Left ventricle myocardium superior (tissue), 1 donor: ENCODE data around the gene CACNA2D4. TPM values are rescaled to one million over a fixed set of nuclear protein-coding genes. Genes with fewer than 3 reads are reported as not detected.

ENCODE experiments used
- ATAC-seq: fragments of 200-7000 bp; cut with Tn5 transposase; one replicate; pipeline ENCODE4 v1.9.1; 2020; ENCODE audit warnings: mild to moderate bottlenecking, moderate library complexity
- DNase-seq: peaks from one replicate; pipeline ENCODE4 v3.0.0-alpha.2; 2020
- intact Hi-C: fragments of 100-400 bp; cut with micrococcal nuclease; formaldehyde crosslinking; loops from one replicate; pipeline ENCODE4 v1.11.0; 2022
- total RNA-seq: library from RNA; stranded (reverse); fragmentation: NEBNext Ultra II Directional; extraction: Animal tissue kit (Norgen Biotek cat#: 25700); gene quantifications from one replicate; pipeline ENCODE4 v1.2.1, GENCODE V29; 2021
- donor health status: DM: no; HTN: yes; CAD: no; lungs with severe emphysema.

The CACNA2D4 gene
- total RNA-seq, 1 donor from 2014 or later, result 1.0 TPM

DNA sequence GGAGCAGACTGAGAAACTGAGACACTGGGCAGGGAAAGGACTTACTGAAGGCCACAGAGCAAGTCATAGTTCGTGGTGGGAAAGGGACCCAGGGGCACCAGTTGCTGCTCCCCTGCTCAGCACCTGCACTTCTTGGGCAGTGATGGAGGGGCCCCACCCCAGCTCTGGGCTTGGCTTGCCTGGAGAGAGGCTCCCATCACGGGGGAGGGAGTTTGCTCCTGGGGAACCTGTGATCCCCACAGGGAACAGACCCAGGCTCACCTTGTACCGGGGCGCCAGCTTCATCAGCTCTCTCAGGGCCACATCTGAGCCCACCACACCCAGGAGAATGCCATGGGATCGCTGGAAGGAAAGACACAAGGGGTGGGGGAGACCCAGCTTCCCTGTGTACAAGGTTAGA, 39.8 kb downstream of the CACNA2D4 start:
- no peak for DNase-seq
- intact Hi-C loops, result no loop called here
- ATAC-seq, result no peak

DNA sequence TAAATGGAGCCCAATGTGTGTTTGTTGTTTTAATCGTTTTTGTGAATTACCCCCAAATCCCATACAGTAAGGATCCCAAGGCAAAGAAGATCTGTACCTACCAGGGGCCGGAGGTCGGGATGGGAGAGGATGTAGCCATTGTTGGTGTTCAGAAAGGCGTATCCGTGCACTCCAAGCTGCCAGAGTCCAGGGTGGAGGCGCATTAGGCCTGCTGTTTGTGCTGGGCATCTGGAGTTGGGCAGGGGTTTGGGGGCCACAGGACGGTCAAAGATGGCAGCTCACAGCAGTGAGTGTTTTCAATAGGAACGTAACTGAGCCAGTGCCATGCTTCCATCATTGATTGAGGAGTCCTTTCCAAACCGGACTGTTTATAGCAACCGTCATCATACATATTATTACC, 40.2 kb downstream of the CACNA2D4 start:
- intact Hi-C loops, result no loop called here
- ATAC-seq (no peak), DNase-seq (no peak)

DNA sequence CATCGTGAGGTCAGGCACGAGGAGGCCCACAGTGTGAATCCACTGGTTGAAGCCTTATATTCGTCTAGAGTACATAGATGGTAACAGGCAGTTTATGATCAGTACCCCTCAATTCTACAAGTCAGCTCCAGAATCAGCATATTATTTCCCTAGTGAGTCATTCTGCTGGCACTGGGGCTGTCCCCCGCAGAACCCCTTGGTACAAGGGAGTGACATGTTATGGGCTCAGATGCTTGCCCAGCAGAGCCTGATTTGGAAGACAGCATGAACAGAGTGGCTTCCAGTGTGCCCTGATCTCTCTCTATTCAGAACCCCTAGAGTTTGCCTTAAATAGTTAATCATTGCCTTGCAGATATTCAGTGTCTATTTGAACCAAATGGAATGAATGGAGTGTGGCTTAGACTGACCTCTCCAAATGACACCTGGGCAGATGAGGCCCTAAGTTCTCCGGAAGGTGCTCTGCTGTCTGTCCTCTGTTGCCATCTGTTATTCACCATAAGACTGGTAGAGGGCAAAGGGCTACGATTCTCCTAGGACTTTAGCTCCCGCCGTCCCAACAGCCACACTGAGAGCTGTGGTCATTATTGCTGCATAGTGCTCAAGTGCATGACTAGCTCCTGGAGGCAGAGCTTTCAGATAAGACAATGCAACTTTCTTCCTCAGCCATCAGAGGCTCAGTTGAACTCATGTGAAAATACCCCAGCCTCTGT, 41.1 kb downstream of the CACNA2D4 start:
- ATAC-seq, result no peak
- intact Hi-C loops, result no loop called here
- DNase-seq, result no peak

DNA sequence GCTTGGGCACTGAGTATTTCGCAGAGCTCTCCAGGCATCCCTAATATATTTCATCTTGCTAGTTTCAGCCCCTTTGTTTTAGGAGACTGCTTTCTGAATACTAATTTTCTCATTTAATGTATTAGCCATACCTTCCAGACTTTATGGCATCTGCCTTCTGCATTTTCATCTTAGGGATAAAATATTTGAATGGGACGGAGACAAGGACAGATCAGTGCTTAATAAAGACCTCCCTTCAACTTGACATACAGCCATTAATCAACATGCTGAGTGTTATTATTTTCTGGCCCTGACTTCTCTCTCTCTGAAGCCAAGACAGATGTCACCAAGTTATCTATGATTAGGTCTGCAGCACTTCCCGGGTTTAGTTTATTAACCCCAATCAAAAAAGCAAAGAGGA, 42.4 kb downstream of the CACNA2D4 start:
- ATAC-seq (no peak), DNase-seq (no peak)
- intact Hi-C loops, result no loop called here

DNA sequence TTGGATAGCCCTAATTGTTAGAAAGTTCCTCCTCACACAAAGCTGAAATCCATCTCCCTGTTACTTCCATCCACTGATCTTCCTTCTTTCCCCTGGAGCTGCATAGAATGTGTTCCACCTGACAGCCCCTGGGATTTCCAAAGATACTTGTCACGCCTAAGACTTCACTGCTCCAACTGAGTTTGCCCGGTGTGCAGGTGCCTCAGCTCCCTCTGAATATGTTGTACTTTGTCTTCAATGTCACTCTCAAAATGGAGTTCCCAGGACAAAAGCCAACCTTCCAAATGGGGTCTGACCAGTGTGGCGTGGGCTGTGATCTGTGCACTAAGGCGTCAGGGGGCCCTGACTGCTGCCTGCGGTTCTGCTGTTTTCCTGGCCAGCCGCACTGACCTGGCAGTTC, 42.8 kb downstream of the CACNA2D4 start:
- intact Hi-C loops, result no loop called here
- DNase-seq (no peak), ATAC-seq (no peak)

DNA sequence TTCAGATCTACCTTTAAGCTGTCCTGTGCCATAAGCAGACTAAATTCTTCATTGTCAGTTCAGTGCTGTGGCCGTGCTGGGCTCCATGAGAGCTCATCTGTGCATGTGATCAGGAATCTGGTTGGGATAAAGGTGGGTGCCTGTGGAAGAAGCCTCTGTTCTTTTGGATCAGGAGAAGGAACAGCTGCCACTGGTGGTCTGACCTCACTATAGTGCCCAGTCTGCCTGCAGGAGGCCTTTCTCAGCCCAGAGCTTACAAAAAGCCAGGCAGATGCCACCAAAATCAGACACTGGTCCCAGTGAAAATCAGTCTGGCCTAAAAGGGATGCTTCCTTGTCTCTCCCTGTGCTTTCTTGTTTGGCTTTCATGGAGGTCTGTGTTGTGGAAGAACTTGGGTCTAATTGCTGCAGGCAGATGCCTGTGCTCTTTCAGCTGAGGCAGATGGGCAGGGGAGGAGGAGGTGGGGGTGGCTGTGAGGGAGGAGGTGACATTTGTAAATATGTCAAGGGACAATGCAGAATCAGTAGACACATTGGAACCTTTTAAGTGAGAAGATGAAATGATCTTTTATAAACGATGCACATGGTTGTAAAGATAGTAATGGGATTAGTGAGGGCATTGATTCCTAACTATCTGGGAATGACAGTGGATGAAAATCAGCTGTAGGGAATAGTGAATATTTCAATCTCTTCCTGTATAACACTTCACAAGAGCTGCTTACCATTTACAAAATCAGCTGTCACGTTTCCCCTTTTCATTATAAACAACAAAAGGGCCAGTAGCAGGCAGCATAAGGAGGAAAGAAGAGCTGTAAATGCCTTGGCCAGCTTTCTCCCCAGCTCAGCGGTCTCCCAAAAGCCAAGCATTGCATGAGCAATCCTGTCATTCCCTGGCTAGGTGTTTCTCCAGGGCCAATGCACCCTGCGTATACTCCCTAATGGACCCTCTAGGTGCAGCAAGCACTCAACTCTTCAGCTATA, 44.6 kb downstream of the CACNA2D4 start:
- intact Hi-C loops, result no loop called here
- DNase-seq (no peak), ATAC-seq (no peak)

DNA sequence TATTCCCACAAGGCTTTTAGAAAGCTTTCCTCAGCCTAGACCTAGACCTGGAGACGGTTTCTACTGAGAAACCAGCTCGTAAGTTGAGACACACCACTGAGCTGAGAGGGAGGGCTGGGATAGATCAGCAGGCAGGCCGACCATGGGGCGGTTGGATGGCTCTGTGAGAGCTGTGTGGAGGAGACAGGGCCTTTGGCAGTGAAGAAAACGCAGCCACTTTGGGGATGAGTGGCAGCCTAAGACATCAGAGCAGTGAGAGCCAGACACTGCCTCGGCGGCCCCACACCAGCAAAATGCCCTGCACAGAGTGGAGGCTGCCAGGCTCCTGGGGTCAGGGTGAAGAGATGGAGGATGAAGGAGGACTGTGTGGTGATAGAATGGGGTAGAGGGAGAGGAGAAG, 46.0 kb downstream of the CACNA2D4 start:
- ATAC-seq, result no peak
- intact Hi-C loops, result no loop called here
- DNase-seq, result no peak

DNA sequence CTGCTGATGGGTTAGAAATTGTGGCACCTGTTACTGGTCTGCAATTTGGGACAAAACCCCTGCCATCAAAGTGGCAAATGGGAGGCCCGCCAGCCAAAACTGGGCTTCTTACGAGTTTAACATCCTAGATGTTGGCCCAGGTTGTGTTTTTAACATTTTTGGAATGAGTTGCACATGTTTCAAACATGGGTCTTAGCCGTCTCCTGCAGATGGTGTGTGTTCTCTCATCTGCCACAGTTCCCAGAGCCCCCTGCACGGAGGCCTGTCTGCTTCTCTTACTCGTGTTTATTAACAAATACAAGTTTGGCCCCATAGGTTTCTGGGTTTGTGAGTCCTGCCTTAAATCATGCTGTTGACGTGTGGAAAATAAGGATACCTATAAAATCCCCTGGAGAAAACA, 46.5 kb downstream of the CACNA2D4 start:
- intact Hi-C loops, result no loop called here
- DNase-seq (no peak), ATAC-seq (no peak)

DNA sequence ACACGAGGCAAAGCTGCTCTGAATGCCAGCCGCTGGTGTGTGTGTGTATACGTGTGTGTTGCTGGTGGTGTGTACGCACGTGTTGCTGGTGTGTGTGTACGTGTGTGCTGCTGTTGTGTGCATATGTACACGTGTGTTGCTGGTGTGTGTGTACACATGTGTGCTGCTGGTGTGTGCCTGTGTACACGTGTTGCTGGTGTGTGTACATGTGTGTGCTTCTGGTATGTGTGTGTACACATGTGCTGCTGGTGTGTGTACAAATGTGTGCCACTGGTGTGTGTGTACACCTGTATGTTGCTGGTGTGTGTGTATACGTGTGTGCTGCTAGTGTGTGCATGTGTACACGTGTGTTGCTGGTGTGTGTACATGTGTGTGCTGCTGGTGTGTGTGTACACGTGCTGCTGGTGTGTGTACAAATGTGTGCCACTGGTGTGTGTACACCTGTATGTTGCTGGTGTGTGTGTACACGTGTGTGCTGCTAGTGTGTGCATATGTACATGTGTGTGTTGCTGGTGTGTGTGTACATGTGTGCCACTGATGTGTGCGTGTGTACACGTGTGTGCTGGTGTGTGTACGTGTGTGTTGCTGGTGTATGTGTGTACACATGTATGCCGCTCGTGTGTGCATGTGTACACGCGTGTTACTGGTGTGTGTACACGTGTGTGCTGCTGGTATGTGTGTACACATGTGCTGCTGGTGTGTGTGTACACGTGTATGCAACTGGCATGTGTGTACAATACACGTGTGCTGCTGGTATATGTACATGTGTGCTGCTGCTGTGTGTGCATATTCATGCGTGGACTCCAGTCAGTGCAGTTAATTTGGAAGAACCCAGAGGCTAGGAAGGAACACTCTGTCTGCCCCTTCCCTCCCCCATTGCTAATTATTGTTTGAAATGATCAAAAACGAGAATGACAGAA, 47.2 kb downstream of the CACNA2D4 start:
- intact Hi-C loops, result no loop called here
- DNase-seq (no peak), ATAC-seq (no peak)

DNA sequence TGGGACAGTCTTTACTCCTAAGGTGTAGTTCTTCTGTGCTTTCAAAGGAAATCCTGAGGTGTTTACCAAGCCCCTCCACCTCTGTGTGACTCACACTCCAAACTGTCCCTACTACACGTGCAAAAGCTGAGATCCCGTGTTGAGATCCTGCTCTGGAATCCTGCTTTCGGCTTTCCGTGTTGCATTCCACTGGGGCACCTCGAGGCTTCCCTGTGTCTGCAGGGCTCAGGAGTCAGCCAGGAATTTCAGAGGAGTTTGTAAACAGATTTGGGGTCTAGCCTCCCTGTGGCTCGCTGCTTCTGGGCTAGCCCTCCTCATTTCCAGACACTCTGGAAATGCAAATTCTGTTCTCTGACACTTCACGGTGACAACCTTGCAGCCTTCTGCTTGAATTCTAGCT, 48.4 kb downstream of the CACNA2D4 start:
- intact Hi-C loops, result no loop called here
- no peak for DNase-seq
- ATAC-seq, result no peak

DNA sequence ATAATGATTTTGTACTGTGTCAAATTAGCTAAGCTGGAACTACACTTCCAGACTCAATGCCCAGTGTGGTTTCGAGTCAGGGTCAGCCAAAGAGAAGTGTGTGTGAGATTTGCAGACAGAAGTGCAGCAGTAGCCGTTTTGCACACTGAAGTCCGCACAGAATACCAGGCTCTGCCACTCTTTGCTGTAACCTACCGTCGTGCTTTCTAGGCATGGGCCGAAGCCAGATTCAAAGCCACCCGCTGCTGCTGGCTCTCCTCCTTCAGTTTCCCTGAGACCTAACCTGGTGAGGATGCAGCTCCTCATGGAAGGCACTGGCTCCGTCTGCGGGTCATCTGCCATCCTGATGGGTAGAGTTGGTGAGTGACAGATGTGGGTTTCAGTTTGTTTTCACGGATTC, 49.3 kb downstream of the CACNA2D4 start:
- ATAC-seq, result no peak
- intact Hi-C loops, result no loop called here
- DNase-seq, result no peak

DNA sequence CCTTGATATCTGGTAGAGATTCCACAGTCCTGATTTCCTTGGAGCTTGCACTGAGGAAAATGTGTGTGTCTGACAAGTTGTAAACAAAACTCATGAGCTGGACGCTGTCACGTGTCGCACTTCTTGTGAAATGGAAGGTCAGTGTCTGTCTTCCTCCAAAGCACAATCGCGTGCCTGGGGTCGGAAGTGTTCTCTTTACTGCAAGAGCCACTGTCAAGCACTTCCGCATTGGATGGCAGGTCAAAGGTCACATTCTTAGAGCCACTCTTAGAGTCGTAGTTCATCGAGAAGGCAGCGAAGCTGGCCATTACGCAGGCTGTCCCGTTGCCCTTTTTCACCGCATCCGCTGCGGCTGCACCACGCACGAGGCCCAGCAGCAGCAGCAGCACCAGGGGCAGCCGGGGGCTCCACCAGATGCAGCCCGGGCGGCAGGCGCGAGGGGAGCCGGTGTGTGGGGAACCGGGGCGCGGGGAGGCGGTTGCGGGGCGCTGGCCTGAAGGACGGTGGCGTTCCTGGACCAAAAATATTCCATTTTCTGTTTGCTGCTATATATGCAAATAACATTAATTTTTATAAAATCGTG, 53.1 kb downstream of the CACNA2D4 start:
- no peak for DNase-seq
- intact Hi-C loops, result no loop called here
- ATAC-seq, result no peak

DNA sequence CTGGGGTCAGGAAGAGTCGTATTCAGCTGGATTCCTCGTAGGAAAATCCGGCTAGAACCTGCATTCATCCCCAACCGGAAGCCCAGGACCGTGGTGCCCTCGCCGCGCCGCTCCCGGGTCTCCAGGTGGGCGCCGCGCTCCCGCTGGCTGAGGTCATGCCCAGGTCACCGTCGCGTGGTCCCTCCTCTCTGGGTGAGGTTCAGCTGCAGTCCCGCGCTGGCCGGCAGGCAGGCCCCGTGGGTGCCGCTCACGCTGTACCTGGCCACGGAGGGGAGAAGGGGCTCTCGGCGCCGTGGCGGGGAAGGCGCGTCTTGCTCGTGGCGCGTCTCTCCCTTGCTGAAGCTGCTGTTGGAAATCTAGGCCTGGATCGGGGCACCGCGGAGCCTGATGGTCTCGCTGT, 53.6 kb downstream of the CACNA2D4 start:
- intact Hi-C loops, result no loop called here
- DNase-seq (no peak), ATAC-seq (no peak)

DNA sequence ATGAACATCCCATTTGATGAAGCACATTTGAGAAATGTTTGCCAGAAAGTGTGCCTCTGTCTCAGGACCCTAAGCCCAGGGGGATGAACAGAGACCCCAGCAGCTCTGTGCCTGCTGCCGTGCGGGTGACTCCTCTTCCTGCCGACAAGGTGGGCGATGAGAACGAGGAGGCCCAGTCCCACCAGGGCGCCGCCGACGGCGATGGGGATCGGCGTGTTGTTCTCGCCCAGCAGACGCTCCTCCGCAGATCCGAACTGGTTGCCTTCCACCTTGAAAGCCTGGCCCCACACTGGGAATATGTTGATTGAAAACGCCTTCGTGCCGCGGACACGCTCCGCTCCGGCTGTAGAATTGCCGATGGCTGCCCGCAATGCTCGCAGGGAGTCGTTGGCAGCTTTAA, 54.0 kb downstream of the CACNA2D4 start:
- no peak for DNase-seq
- intact Hi-C loops, result no loop called here
- ATAC-seq, result no peak

DNA sequence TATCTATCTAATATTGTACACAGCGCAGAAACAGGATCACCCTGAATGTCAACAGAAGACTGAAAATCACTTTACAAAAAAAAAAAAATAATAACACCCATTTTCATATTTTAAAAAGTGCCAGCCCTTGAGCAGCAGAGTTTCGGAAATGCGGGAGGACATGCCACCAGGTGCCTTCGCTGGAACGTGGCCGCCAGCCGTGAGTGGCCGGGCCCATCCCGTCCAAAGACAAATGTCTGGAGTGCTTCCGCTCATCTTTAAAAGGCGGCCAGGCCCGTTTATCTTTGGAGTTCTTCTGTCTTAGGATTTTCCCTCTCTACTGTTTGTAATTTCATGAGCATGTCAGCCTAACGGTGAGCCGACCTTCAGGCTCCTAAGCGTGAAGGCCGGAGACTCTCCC, 54.6 kb downstream of the CACNA2D4 start:
- intact Hi-C loops, result no loop called here
- ATAC-seq (no peak), DNase-seq (no peak)

DNA sequence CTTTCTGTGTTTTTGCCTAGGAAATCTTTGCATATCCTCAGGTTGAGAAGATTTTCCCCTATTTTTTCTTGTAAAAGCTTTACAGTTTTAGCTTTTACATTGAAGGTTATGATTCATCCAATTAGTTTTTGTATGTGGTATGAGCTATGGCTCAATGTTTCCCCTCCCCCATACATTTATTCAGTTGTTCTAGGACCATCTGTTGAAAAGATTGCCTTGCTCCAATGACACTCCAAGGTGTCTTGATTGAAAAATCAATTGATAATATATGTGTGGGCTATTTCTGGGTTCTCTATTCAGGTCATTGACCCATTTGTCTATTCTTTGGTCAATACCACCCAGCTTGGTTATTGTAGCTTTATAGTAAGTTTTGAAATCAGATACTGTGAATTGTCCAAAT, 55.5 kb downstream of the CACNA2D4 start:
- no peak for ATAC-seq
- intact Hi-C loops, result no loop called here
- DNase-seq, result no peak

DNA sequence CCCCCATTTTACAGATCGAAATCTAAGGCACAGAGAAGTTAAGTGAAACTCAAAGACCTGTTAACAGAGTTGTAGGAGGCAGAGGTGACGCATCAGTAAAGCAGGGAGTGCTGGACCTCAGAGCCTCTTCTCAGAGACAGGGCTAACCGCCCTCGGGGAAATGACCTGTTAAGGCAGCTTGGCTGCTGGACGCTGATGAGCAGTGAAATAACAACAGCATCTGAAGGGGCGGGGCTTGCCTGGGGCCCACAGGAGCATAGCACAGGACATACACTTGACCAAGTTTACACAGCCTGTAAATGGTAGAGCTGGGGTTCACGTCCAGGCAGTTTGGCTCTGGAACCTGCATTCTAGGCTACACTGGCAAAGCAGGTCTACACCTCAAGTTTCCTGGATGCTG, 58.8 kb downstream of the CACNA2D4 start:
- intact Hi-C loops, result no loop called here
- DNase-seq (no peak), ATAC-seq (no peak)

DNA sequence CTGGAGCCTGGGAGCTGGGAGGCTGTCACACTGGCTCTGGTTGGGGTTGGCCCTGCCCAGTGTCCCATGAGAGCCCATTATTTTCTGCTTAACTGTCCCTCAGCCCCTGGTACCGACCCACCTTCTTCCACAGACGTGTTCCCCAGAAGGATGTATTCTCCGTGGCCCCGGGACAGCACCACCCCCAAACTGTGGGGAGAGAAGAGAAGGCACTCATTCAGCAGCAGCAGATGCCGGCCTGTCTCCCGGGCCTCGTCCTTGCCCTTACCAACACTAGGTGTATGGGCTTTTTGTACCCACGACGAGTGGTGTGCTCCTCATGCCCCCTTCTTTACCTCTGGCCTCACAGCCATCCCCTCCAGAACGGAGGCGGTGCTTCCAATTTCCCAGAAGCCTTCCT, 60.0 kb downstream of the CACNA2D4 start:
- no peak for DNase-seq
- intact Hi-C loops, result no loop called here
- no peak for ATAC-seq

DNA sequence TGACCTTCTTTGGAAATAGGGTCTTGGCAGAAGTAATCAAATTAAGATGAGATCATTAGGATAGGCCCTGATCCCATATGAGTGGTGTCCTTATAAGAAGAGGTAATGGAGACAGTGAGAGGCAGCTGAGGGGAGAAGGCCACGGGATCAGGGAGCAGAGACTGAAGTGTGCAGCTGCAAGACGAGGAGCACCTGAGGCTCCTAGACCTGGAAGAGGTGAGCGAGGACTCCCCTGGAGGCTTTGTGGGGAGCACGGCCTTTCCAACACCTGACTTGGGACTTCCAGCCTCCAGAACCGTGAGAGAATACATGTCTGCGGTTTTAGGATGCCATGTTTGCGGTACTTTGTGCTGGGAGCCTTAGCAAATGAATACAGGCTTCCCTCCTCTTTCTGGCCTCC, 60.6 kb downstream of the CACNA2D4 start:
- ATAC-seq (no peak), DNase-seq (no peak)
- intact Hi-C loops, result no loop called here
